Tibial artery (tissue), 4 donors: ENCODE data around the gene DBN1.

Source experiments
- DNase-seq, 2 donors: peaks; one replicate each; pipeline ENCODE4 v3.0.0-alpha.2; 2019
- H3K27ac ChIP-seq, 2 donors: fragments of 200-600 bp; sonication (generic) in 1 of 2; 1 replicate in 1 of 2; 2 replicates in 1 of 2; pipeline ENCODE4 v1.5.1; 2018 to 2019; ENCODE audit warnings: mild to moderate bottlenecking in 1 of 2
- H3K27me3 ChIP-seq, 2 donors: fragments of 200-600 bp; sonication (generic) in 1 of 2; one replicate each; pipeline versions ENCODE4 v1.5.1 to v1.6.0; 2016 to 2019
- H3K36me3 ChIP-seq, 3 donors: fragments of 200-600 bp; sonication (generic) in 2 of 3; one replicate each; pipeline ENCODE4 v1.5.1; 2016 to 2019; ENCODE audit warnings: mild to moderate bottlenecking in 2 of 3
- H3K4me1 ChIP-seq, 4 donors: fragments of 200-600 bp; sonication (generic) in 2 of 4; 1 replicate in 3 of 4; 2 replicates in 1 of 4; pipeline ENCODE4 v1.5.1; 2016 to 2019
- H3K4me3 ChIP-seq, 2 donors: fragments of 200-600 bp; sonication (generic) in 1 of 2; 1 replicate in 1 of 2; 2 replicates in 1 of 2; pipeline ENCODE4 v1.5.1; 2018 to 2019; ENCODE audit warnings: mild to moderate bottlenecking in 2 of 2
- H3K9me3 ChIP-seq, 3 donors: fragments of 200-600 bp; sonication (generic) in 1 of 3; one replicate each; pipeline ENCODE4 v1.5.1; 2016 to 2019
- CTCF ChIP-seq, 2 experiments: fragments of 200-600 bp in 1 of 2; fragments of 450-650 bp in 1 of 2; IDR thresholded peaks; one replicate each; pipeline ENCODE4 v1.5.1; 2017 to 2019; ENCODE audit warnings: antibody characterized with exemption in 2 of 2, mild to moderate bottlenecking in 1 of 2, moderate library complexity in 1 of 2
- intact Hi-C: fragments of 100-400 bp; cut with DNase I; formaldehyde crosslinking; loops from one replicate; pipeline ENCODE4 v1.15.0; 2023; ENCODE audit warnings: low total_unique reads

DBN1 gene

GRCh38 chr5:177446200-177447065 lies 27.0 kb downstream of the DBN1 start, which contains the start of gene PRR7:
PRR7 (plus strand) TSS chr5:177446814; CDS start chr5:177455068, 8,254 bp downstream.
- intact Hi-C loops, result no loop called here
- Histone ChIP-seq H3K27me3 (peaks cover 0 to 27% of the 10 kb centered on the region in 2 donors), H3K4me1 (peaks cover 0 to 28% (median 26%) of the 10 kb centered on the region in 4 donors), H3K9me3 (no peaks in the 10 kb centered on the region), H3K36me3 (peaks cover 1 to 19% (median 11%) of the 10 kb centered on the region in 3 donors), H3K27ac (peak within 1 kb of the TSS in 1 of 2 donors; percentile 7), H3K4me3 (peak within 1 kb of the TSS; percentile 48 to 58)
- DNase-seq, result no peak
- TF ChIP-seq CTCF (IDR thresholded peaks at IDR 0.05), result no peak

- Histone ChIP-seq H3K4me3 (peak overlapping the region in 1 of 2 donors; percentile 58), H3K9me3 (no peaks in the 10 kb centered on the region), H3K4me1 (peaks cover 0 to 28% (median 26%) of the 10 kb centered on the region in 4 donors), H3K27me3 (peaks cover 0 to 24% of the 10 kb centered on the region in 2 donors), H3K27ac (no peak overlapping the region), H3K36me3 (peaks cover 7 to 25% (median 16%) of the 10 kb centered on the region in 3 donors)
- TF ChIP-seq CTCF (IDR thresholded peaks at IDR 0.05), result no peak
- DNase-seq, result no peak
- intact Hi-C loops, result no loop called here
These were observed 27.6 kb downstream of the DBN1 start for GRCh38 chr5:177445917-177446199.

GRCh38 chr5:177445052-177445916 lies 28.1 kb downstream of the DBN1 start:
- intact Hi-C loops, result no loop called here
- no peak for DNase-seq
- H3K27me3 ChIP-seq, result peaks cover 0 to 19% of the 10 kb centered on the region in 2 donors
- no peaks in the 10 kb centered on the region for H3K9me3 ChIP-seq
- peaks cover 0 to 28% (median 26%) of the 10 kb centered on the region in 4 donors for H3K4me1 ChIP-seq
- no peak overlapping the region for H3K4me3 ChIP-seq
- peaks cover 9 to 31% (median 20%) of the 10 kb centered on the region in 3 donors for H3K36me3 ChIP-seq
- no peak for TF ChIP-seq CTCF (IDR thresholded peaks at IDR 0.05)
- H3K27ac ChIP-seq, result no peak overlapping the region

- H3K36me3 ChIP-seq, result peaks cover 9 to 36% (median 20%) of the 10 kb centered on the region in 3 donors
- no peak for DNase-seq
- intact Hi-C loops, result no loop called here
- H3K27ac ChIP-seq, result no peak overlapping the region
- H3K27me3 ChIP-seq, result peaks cover 0 to 10% of the 10 kb centered on the region in 2 donors
- H3K9me3 ChIP-seq, result no peaks in the 10 kb centered on the region
- no peak overlapping the region for H3K4me3 ChIP-seq
- H3K4me1 ChIP-seq, result peaks cover 0 to 28% (median 26%) of the 10 kb centered on the region in 4 donors
- no peak for TF ChIP-seq CTCF (IDR thresholded peaks at IDR 0.05)
These were observed 29.1 kb downstream of the DBN1 start for GRCh38 chr5:177444106-177445051.
